NCI-H1417 treated with DMSO at 0.1 percent for 48 hours (cell line): ENCODE measurements around the gene DUSP3.

Experiments used
- DNase-seq: peaks from one replicate; lab custom pipeline; 2025; lab: John Stamatoyannopoulos, UW

Gene DUSP3

GRCh38 chr17:43732958-43733357, 45.8 kb downstream of the DUSP3 start:
- DNase-seq: no peak

GRCh38 chr17:43728081-43728480, 50.7 kb downstream of the DUSP3 start:
- no peak for DNase-seq

DNA sequence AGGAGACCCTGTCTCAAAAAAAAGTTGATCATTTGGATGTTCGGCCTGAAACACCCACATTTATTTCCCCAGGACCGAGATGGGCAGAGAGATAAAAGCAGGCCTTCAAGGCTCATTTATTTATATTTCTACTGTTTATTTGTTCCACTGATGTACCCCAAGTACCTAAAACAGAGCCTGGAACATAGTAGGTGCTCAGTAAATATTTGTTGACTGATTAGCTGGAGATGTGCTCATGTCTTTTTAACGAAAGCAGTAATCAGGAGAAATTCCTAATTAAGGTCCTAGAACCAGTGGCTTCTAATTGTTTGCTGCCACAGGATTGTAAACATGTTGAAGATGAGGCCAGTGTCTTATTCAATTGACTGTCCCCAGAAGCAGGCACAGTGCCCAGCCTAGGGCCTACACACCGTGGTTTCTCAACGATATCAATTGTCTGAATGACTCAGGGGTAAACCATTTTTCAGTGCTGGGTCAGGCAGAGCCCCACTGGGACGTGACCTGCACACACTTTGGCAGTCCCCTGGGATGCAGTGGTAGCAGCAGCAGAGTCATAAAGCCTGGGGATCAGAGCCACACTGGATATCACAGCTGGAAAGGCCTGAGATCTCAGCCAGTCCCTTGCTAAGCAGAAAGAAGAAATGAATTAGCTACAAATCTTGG, 54.9 kb downstream of the DUSP3 start:
- DNase-seq: no peak

GRCh38 chr17:43722870-43723665, 55.7 kb downstream of the DUSP3 start:
- no peak for DNase-seq

DNA sequence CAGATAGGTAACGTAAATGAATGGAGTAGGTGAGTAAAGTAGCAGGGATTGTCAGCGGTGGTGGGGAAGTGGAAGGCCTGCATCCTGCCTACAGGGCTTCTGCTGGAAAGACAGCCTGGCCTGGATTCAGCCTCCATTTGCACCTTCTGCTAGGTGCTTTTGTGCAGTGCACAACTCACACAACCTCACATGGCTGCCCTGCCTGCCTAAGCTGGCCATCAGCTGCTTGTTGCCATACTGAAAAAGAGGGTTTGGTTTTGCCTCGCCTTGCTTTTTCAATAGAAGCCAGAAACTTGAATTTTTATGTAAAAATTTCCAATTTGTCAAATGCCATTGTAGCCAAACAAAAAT, 56.5 kb downstream of the DUSP3 start:
- DNase-seq: no peak

DNA sequence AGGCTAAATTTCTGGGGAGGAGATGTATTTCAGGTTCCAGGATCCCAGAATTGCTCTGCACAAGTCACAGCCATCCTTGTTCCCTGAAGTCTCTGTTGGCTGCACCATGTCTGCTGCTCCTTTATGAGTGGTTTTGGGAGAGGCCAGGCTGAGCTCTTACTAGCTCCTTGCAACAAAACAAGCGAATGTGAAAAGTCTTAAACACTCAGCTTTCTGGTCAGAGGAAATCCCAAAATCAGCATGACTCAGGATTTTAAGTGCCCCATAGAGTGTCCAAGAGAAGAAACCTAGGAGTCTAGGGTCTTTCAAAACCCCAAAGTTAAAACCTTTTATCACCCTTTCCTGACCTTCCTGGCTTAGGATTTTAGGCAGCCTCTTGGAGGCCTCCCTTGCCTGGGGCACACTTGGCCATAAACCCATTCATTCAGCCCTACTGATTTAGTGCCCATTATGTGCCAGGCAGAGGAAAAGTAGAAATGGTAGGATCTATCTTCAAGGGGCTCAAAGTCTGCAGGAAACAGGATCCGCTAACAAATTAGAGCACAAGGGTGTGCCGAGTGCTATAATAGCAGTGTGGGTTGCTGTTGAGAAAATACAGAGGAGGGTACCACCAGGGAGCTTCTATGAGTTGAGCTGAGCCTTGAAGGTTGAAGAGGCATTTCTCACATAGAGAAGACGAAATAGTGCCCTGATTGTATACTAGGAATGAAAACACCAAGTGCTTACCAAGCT, 57.1 kb downstream of the DUSP3 start:
- DNase-seq: no peak

DNA sequence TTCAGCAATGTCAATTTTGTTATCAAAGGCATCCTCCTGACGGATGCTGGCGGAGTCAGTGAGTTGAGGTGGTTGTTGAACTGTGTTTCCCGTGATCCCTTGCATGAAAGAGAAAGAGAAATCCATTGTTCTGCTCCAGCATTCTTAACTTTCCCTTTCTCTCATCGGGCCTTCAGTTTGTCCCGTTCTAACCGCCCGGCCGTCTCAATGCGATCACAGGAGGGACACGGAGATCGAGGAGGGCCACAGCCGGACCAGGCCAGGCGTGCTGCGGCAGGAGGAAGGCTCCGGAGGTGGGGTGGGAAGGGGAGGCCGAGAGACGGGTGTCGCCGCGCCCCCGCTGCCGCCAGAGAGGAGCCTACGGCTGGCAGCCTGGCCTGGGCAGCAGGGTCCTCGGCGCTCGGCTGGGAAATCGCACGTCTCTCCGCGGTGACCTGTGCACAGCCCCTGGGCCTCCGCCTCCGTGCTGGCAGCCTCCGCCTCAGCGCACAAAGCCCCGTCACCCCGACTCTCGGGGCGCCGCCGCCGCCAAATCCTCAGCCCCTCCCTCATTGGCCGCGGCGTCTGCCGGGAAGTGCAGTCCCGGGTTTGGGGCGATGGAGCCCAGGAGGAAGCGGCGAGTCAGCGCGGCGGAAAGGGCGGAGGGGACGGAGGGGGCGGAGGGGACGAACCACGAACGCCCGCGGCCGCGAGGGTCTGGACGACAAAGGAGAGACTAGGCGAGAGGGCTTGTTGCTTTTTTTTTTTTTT, 58.3 kb downstream of the DUSP3 start:
- no peak for DNase-seq

DNA sequence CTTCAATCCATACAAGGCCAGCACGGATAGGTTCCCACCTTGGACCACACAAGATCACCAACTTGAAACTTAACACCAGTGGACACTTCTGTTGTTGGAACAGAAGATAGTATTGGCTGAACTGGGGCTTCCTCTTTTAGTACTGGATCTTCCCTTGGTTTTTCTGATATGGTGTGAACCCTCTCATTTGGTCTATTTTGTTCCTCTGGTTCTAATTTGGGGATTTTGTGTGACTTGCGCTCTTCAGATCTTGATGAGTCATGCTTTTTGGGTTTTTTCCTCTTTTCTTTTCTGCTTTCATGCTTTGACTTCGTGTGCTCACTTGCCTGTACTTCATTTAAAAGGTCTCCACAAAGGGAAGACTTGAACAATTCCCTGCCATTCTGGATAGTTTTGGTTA, 59.2 kb downstream of the DUSP3 start:
- no peak for DNase-seq

DNA sequence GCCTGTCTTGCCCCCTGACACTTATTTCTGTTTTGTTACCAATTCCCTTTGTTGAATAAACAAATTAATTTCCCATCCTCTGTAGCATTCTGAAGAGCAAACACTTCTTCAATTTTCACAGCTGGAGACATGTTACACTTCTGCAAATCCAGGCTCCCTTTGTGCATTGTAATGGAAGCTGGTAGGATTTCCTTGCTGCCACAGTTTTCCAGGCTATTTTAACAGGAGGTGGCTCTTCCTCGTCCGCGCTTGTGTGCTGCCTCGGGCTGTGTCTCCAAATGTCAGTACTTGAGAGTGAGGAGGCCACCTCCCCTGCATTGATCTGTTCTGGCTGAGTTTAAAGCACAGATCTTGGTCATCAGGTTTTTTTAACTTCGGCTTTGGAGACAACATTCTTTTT, 60.2 kb downstream of the DUSP3 start:
- peak; percentile 59 for DNase-seq

GRCh38 chr17:43717913-43718312, 60.9 kb downstream of the DUSP3 start:
- DNase-seq: no peak
